HUES48 (cell line): ENCODE results near the gene EML3.

Experiments used
- H3K27ac ChIP-seq: one replicate; pipeline ENCODE4 v1.7.0; 2013; ENCODE audit warnings: low read depth, low read length, inconsistent platforms
- H3K27me3 ChIP-seq: 2 replicates; pipeline ENCODE4 v1.6.1; 2013; ENCODE audit warnings: mild to moderate bottlenecking, low read length; ENCODE audit not compliant: control insufficient read depth, insufficient read depth
- H3K36me3 ChIP-seq: 2 replicates; pipeline ENCODE4 v1.6.1; 2013; ENCODE audit warnings: low read length; ENCODE audit not compliant: control insufficient read depth, insufficient read depth
- H3K4me1 ChIP-seq: 2 replicates; pipeline ENCODE4 v1.6.1; 2013; ENCODE audit warnings: mild to moderate bottlenecking, low read length; ENCODE audit not compliant: control insufficient read depth, insufficient read depth
- H3K4me3 ChIP-seq: 2 replicates; pipeline ENCODE4 v1.5.1; 2013; ENCODE audit warnings: mild to moderate bottlenecking, low read depth, low read length
- H3K9ac ChIP-seq: 2 replicates; pipeline ENCODE4 v1.6.1; 2013; ENCODE audit warnings: mild to moderate bottlenecking, low read depth, low read length, moderate library complexity
- H3K9me3 ChIP-seq: 2 replicates; pipeline ENCODE4 v1.6.1; 2013; ENCODE audit warnings: low read length; ENCODE audit not compliant: control insufficient read depth, insufficient read depth

EML3 gene

DNA sequence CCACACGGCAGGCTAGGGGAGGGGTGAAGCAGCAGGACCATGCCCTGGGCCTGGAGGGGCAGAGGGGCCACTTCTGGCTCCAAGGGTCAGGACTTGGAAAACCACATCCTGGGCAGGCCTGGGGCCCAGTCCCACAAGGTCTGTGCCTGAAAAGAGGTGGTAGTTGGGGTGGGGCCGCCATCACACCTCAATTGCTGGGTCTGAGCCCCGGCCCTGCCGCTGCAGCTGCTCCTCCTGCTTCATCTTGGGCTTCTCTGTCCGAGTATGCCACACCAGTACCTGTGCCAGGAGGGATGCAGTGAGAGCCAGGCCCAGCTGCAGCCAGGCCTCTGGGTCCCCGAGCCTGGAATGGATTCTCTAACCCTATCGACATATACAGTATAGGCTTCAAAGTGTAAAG is 2.9 kb upstream of the EML3 start:
- Histone ChIP-seq H3K36me3 (peaks cover 5% of the 10 kb centered on the region; the same call in 1 of the 2 replicates), H3K9ac (no peak overlapping the region), H3K4me3 (no peak overlapping the region), H3K27me3 (no peaks in the 10 kb centered on the region; the same call in 1 of the 2 replicates), H3K4me1 (peaks cover 6% of the 10 kb centered on the region; the same call in 1 of the 2 replicates), H3K9me3 (no peaks in the 10 kb centered on the region), H3K27ac (no peak overlapping the region)

DNA sequence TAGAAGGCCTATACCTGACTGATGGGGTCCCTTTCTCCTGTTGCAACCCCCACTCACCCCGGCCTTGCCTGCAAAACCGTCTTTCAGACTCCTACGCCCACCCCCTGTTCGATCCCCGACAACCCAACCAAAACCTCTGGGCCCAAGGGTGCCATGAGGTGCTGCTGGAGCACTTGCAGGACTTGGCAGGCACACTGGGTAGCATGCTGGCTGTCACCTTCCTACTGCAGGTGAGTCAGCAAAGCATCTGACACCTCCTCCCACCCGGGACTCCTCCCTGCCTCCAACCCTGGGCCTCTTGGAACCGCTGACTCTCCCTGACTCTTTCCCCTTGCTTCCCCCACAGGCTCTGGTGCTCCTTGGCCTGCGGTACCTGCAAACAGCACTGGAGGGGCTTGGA is 1.7 kb upstream of the EML3 start:
- Histone ChIP-seq H3K9me3 (no peaks in the 10 kb centered on the region), H3K27ac (no peak overlapping the region), H3K4me1 (peaks cover 6% of the 10 kb centered on the region; the same call in 1 of the 2 replicates), H3K4me3 (no peak overlapping the region), H3K9ac (no peak overlapping the region), H3K36me3 (peaks cover 5% of the 10 kb centered on the region; the same call in 1 of the 2 replicates), H3K27me3 (no peaks in the 10 kb centered on the region; the same call in 1 of the 2 replicates)

DNA sequence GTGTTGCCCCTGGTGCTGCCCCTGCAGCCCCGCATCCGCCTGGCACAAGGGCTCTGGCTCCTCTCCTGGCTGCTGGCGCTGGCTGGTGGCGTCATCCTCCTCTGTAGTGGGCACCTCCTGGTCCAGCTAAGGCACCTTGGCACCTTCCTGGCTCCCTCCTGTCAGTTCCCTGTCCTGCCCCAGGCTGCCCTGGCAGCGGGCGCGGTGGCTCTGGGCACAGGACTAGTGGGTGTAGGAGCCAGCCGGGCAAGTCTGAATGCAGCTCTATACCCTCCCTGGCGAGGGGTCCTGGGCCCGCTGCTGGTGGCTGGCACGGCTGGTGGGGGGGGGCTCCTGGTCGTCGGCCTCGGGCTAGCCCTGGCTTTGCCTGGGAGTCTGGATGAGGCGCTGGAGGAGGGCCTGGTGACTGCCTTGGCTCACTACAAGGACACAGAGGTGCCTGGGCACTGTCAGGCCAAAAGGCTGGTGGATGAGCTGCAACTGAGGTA is 760 bp upstream of the EML3 start:
- H3K4me3 ChIP-seq, result peak overlapping the region; percentile 72; the same call in 1 of the 2 replicates
- H3K4me1 ChIP-seq, result peaks cover 6% of the 10 kb centered on the region; the same call in 1 of the 2 replicates
- H3K9me3 ChIP-seq, result no peaks in the 10 kb centered on the region
- H3K36me3 ChIP-seq, result peaks cover 5% of the 10 kb centered on the region; the same call in 1 of the 2 replicates
- H3K27me3 ChIP-seq, result no peaks in the 10 kb centered on the region; the same call in 1 of the 2 replicates
- H3K9ac ChIP-seq, result no peak overlapping the region
- H3K27ac ChIP-seq, result peak overlapping the region; percentile 27

DNA sequence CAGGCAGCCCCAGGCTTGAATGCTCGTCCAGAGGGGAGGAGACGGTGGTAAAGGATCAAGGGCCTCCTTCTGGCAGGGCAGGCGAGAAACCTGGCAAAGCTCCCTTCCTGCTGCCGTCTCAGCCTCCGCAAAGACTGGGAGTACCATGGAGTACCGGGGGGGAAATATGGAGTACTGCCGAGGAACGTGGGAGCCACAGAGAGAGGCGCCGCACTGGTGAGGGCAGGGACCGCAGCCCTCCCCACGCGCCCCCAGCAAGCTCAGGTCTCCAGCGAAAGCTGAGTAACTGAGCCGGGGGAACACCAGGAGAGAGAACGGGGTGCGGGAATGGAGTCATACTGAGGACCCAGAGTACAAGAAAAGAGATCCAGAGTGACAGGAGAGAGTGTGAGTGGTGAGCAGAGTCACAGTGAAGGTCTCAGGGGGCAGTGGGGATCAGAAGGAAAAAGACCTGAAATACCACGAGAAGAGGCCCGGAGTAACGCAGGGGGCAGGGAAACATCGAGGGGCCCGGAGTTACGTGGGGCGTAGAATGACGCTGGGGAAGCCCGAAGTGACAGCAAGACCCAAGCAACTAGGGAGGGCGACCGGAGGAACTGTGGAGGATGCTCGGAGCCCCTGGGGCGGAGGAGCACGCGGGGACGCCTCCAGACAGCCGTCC is 740 bp downstream of the EML3 start:
- H3K4me3 ChIP-seq, result peak overlapping the region; percentile 72
- H3K9me3 ChIP-seq, result no peaks in the 10 kb centered on the region
- no peak overlapping the region for H3K9ac ChIP-seq
- no peaks in the 10 kb centered on the region; the same call in 1 of the 2 replicates for H3K27me3 ChIP-seq
- no peaks in the 10 kb centered on the region for H3K36me3 ChIP-seq
- peaks cover 10% of the 10 kb centered on the region; the same call in 1 of the 2 replicates for H3K4me1 ChIP-seq
- H3K27ac ChIP-seq, result peak overlapping the region; percentile 27

DNA sequence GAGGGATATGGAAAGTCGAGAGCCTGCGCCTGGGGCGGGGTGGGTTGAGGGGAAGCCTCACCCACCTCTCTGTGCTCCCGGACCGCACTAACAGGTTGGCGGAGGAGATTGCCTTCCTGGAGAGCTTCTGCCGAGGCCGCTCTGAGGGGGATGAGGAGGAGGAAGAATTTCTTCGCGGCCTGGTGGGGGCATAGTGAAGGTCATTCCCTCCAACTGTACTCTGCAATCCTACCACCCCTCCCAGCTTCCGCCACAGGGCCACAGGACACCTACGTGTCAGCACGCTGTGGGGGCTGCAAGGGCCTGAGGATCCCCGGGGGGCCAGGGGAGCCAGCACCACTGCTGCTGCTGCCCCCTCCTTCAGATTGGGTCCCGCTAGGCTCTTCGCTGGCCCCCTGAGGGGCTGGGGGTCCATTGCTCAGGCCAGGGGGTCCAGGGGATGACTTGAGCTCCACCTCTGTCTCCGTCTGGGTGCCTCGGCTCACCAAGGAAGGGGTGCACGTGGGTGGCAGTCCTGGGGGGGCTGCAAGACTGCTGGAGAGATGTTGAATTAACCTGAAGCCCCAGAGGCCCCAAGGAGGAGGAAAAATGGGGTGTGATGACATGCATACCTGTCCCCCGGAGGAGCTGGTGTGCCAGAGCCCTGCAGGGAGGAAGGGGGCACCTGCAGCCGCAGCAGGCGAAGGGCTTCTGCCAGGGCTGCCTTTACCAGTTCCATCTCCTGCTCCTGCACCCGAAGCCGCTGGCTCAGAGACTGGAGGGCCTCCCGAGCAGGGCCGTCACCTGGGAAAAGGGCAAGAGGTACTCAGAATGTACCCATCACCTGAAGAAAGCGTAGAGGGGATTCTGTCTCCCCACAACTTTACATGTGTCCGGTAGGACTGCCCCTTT is 1.5 kb downstream of the EML3 start:
- H3K36me3 ChIP-seq, result no peaks in the 10 kb centered on the region
- peaks cover 10% of the 10 kb centered on the region; the same call in 1 of the 2 replicates for H3K4me1 ChIP-seq
- H3K9me3 ChIP-seq, result no peaks in the 10 kb centered on the region
- H3K4me3 ChIP-seq, result peak overlapping the region; percentile 72
- no peak overlapping the region for H3K9ac ChIP-seq
- H3K27me3 ChIP-seq, result no peaks in the 10 kb centered on the region; the same call in 1 of the 2 replicates
- H3K27ac ChIP-seq, result no peak overlapping the region

DNA sequence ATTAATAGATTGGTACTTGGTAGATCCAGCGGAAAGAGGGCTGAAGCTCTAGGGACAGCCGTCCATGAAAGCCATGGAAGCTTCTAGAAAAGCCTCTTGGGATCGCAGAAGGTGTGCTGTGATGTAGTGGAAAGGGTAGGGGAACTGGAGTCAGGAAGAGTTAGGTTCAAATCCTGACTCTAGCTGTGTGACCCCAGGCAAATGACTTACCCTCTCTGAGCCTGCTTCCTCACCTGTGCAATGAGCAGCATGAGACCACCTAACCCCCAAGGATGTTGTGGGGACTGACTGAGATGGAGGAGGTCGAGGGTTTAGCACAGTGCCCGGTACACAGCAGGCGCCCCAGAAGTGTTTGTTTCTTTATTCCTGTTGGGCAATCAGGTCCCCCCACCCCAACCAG is 2.2 kb downstream of the EML3 start:
- H3K36me3 ChIP-seq, result no peaks in the 10 kb centered on the region
- H3K9me3 ChIP-seq, result no peaks in the 10 kb centered on the region
- peaks cover 10% of the 10 kb centered on the region; the same call in 1 of the 2 replicates for H3K4me1 ChIP-seq
- no peak overlapping the region for H3K4me3 ChIP-seq
- no peak overlapping the region for H3K9ac ChIP-seq
- H3K27me3 ChIP-seq, result no peaks in the 10 kb centered on the region; the same call in 1 of the 2 replicates
- no peak overlapping the region for H3K27ac ChIP-seq

DNA sequence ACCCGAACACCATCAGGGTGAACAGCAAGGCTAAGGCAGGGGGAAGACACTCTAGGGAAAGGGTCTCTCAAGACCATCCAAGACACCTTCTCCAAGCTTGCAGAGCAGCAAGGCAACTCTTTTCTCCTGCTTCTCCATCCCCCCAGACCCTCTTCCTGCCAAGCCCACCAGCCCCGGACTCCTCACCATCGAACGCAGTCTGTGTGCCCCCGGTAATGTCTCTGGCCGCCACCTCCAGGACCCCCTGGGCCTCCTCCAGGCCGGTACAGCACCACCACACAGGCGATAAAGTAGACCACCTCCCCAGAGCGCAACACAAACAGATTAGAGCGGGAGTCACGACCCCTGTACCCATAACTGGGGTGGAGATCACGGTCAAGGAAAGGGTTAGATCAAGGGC is 3.8 kb downstream of the EML3 start:
- Histone ChIP-seq H3K9ac (no peak overlapping the region), H3K9me3 (no peaks in the 10 kb centered on the region), H3K4me1 (peaks cover 10% of the 10 kb centered on the region; the same call in 1 of the 2 replicates), H3K36me3 (no peaks in the 10 kb centered on the region), H3K27ac (no peak overlapping the region), H3K4me3 (no peak overlapping the region), H3K27me3 (peaks cover 4% of the 10 kb centered on the region)

DNA sequence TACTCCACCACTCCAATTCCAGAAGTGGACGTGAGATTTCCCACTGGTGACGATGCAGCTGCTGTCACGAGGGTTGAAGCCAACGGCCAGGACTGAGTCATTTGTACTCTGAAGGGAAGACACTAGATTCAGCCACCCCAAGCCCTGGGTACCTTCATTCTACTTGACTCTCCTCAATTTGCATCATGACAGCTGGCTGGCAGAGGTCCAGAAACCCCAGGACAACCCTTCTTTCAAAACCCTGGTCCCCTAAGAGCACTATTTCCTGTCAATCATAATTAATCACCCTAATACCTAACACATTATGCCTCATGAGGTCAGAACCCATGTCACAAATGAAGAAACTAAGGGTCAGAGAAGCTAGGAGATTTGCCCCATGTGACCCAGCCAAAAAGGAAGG is 4.9 kb downstream of the EML3 start:
- no peaks in the 10 kb centered on the region for H3K9me3 ChIP-seq
- H3K4me3 ChIP-seq, result no peak overlapping the region
- H3K27me3 ChIP-seq, result peaks cover 15% of the 10 kb centered on the region
- H3K36me3 ChIP-seq, result no peaks in the 10 kb centered on the region
- H3K4me1 ChIP-seq, result peaks cover 14% of the 10 kb centered on the region
- H3K27ac ChIP-seq, result no peak overlapping the region
- no peak overlapping the region for H3K9ac ChIP-seq

DNA sequence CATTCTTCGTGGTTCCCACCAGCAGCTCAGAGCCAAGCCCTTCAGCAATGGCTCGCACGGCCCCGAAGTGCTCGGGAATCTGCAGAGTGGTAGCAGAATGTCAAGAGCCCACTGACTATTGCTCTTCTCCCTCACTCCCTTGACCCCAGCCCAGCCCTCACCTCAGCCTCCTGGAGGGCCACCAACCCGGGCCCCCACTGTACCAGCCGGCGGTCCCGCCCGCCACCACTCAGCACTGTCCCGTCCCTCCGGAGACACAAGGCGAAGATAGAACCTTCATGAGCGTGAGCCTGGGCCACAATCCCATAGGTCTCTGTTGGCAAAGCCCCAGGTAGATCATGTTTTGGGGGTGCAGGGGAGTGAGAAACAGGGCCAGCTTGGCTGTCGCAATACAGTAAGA is 6.7 kb downstream of the EML3 start:
- H3K27ac ChIP-seq, result no peak overlapping the region
- H3K27me3 ChIP-seq, result peaks cover 17% of the 10 kb centered on the region
- peaks cover 8% of the 10 kb centered on the region for H3K4me1 ChIP-seq
- no peaks in the 10 kb centered on the region for H3K9me3 ChIP-seq
- H3K4me3 ChIP-seq, result no peak overlapping the region
- H3K9ac ChIP-seq, result no peak overlapping the region
- no peaks in the 10 kb centered on the region for H3K36me3 ChIP-seq

DNA sequence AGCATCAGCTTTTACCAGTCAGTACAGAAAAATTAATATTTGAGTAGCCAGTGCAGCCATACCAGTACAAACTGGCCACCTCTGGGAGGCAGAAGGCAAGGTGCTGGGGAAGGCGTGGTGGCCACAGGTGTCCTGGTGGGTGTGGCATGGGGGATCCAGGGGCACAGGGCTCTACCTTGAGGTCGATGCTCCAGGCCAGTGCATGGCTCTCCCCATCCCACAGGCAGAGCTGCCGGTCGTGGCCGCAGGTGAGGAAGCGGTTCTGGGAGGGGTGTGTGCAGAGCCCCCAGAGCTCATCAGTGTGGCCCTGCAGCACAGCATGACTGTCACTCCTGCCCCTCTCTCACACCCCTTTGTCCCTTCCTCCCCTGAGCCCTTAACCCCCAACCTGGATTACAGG is 7.1 kb downstream of the EML3 start:
- Histone ChIP-seq H3K9me3 (no peaks in the 10 kb centered on the region), H3K36me3 (no peaks in the 10 kb centered on the region), H3K9ac (no peak overlapping the region), H3K4me3 (no peak overlapping the region), H3K4me1 (peaks cover 8% of the 10 kb centered on the region), H3K27ac (no peak overlapping the region), H3K27me3 (peaks cover 17% of the 10 kb centered on the region)
